NB4 (cell line): Measurements from ENCODE around the gene SERPINB7.
A peak's percentile ranks its signal among the peaks of the same experiment; 100 is the strongest.

Experiments used
- DNase-seq: peaks from one replicate; pipeline ENCODE4 v3.0.0; 2010; ENCODE audit warnings: low read depth
- H3K4me3 ChIP-seq: one replicate; pipeline ENCODE4 v1.5.1; 2011; ENCODE audit warnings: mild to moderate bottlenecking, low read depth, low read length, moderate library complexity
- MYC ChIP-seq: IDR thresholded peaks from 2 replicates; pipeline ENCODE4 v1.6.1; 2011; ENCODE audit warnings: low read depth, low read length
- POLR2A ChIP-seq: IDR thresholded peaks from 2 replicates; pipeline ENCODE4 v1.6.1; 2011; ENCODE audit warnings: mild to moderate bottlenecking; ENCODE audit not compliant: insufficient read length; ENCODE audit errors: extremely low read depth
- TF ChIP-seq, protein P1 (sequence below): IDR thresholded peaks from 2 replicates; pipeline ENCODE4 v1.6.1; 2011; ENCODE audit warnings: low read depth, low read length
- TF ChIP-seq, protein P2 (sequence below): IDR thresholded peaks from one replicate; pipeline ENCODE4 v1.5.1; 2012; ENCODE audit warnings: low read depth, low read length

SERPINB7 gene

DNA sequence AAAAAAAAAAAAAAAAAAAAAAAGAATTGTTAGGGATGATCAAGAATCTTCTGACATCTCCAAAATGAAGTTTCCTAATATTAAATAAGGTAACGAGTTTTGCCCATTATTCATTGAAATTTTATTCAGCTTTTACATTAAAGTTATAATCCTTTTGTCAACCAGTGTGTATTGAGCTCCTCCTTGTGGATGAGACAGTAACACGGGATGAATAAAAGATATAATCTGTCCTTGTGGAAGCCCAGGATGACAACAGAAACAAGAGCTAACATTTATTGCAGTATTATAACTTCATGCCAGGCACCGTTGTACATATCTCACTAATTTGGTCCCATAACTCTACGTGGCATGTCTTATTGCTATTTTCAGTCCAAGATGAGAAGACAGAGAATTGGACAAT is 33.4 kb upstream of the SERPINB7 start:
- DNase-seq: peak; percentile 16
- H3K4me3 ChIP-seq: no peak overlapping the region
- TF ChIP-seq, protein P1, sequence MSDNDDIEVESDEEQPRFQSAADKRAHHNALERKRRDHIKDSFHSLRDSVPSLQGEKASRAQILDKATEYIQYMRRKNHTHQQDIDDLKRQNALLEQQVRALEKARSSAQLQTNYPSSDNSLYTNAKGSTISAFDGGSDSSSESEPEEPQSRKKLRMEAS: no peak
- TF ChIP-seq MYC: no peak
- TF ChIP-seq POLR2A: no peak
- TF ChIP-seq, protein P2, sequence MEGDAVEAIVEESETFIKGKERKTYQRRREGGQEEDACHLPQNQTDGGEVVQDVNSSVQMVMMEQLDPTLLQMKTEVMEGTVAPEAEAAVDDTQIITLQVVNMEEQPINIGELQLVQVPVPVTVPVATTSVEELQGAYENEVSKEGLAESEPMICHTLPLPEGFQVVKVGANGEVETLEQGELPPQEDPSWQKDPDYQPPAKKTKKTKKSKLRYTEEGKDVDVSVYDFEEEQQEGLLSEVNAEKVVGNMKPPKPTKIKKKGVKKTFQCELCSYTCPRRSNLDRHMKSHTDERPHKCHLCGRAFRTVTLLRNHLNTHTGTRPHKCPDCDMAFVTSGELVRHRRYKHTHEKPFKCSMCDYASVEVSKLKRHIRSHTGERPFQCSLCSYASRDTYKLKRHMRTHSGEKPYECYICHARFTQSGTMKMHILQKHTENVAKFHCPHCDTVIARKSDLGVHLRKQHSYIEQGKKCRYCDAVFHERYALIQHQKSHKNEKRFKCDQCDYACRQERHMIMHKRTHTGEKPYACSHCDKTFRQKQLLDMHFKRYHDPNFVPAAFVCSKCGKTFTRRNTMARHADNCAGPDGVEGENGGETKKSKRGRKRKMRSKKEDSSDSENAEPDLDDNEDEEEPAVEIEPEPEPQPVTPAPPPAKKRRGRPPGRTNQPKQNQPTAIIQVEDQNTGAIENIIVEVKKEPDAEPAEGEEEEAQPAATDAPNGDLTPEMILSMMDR: no peak

DNA sequence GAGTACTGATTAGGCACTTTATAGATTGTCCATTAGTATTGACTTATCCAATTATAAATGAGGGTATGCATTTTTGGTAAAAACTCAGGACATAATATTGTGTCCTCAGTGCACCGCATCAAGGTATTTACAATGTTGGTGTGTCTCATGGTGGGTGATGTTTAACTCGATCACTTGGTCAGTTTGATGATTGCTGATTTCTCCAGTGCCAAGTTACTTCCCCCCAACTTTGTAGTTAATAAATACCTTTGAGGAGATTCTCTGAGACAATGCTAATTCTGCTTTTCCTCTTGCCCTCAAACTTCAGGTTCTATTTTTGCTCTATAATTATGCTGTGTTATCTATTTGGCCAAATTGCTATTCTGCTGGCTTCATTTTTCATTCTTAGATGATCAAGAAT is 28.2 kb upstream of the SERPINB7 start:
- no peak overlapping the region for H3K4me3 ChIP-seq

DNA sequence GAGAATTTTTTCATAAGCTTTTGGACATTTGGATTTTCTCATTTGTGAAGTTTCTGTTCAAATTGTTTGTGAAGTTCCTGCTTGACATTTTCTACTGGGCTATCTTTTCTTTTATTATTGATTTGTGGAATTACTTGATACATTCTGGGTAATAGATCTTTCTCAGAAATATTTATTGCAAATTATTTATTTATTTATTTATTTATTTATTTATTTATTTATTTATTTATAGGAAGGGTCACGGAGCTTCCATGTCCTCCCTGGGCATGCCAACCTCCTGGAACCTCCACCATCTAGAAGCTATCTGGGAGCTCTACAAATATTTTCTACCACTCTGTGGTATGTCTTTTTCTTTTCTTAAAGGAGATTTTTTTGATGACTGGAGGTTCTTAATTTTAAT is 25.7 kb upstream of the SERPINB7 start:
- TF ChIP-seq POLR2A: no peak
- no peak for TF ChIP-seq MYC
- TF ChIP-seq, protein P1: no peak
- TF ChIP-seq, protein P2: no peak
- H3K4me3 ChIP-seq: no peak overlapping the region
- no peak for DNase-seq

More for the DNA sequence above, 28.2 kb upstream of the SERPINB7 start:
- TF ChIP-seq, protein P2: no peak
- TF ChIP-seq POLR2A (no peak), MYC (no peak)
- TF ChIP-seq, protein P1: no peak
- no peak for DNase-seq

DNA sequence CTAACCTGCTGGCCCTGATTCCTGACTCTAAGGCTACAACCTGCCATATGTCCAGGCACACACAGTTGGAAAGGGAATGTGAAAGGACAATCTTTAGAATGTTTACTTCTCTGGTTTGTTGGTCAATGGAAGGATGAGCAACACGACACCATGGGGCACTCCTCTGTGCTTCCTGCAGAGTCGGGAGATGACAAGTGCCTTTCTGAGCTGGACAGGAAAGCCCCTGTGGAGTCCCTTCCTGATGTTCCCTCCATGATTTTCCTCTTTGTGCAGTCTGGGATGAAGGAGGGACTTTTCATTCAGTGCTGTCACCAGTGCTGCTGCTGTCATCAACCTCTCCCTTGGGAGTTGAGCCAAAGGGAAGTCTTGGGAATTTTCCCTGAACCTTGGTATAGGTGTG is 22.6 kb upstream of the SERPINB7 start:
- no peak for TF ChIP-seq POLR2A
- TF ChIP-seq, protein P2: no peak
- no peak for TF ChIP-seq MYC
- TF ChIP-seq, protein P1: no peak
- DNase-seq: no peak
- H3K4me3 ChIP-seq: no peak overlapping the region

DNA sequence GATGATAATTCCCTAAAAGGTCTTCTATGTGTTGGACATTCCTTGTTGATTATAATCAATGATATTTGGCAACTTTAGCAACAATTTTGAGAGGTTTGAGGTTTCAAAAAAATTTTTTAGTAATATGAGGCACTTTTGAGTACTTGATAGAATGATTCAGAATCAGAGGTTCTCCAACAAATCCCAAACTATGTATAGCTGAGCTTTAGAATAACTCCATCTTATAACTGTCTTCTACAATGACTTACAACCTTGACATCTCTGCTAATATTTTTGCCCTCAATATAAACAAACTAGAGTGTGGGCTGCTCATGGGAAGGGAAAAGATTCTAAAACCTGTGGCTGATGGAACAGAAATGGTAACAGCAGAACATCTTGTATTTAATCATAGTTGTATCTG is 21.5 kb upstream of the SERPINB7 start:
- TF ChIP-seq POLR2A (no peak), MYC (no peak)
- TF ChIP-seq, protein P2: no peak
- TF ChIP-seq, protein P1: no peak
- no peak overlapping the region for H3K4me3 ChIP-seq
- DNase-seq: no peak

DNA sequence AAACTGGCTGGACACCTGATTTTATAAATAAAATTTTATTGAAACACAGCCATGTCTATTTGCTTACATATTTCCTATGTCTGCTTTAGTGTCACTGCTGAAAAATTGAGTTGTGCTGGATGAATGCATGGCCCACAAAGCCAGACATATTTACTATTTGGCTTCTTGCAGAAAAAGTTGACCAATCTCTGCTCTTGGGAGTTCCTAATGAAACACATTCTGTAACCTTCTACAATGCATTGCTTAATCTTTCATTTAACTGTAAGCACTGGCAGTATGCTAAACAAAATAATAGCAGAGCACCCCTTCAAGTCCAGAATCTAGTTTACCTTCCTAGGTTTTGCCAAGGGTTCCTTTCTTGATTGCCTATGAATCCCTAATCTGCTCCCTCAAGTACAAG is 17.7 kb upstream of the SERPINB7 start:
- DNase-seq: no peak
- no peak overlapping the region for H3K4me3 ChIP-seq
- TF ChIP-seq, protein P2: no peak
- no peak for TF ChIP-seq POLR2A
